A549 (cell line): ENCODE data around the gene ACACA.

Source experiments
- CHD2 ChIP-seq: fragments of 150-350 bp; IDR thresholded peaks from 2 replicates; pipeline ENCODE4 v1.6.1; 2014; ENCODE audit warnings: low read length; ENCODE audit not compliant: partially characterized antibody
- CHD4 ChIP-seq: fragments of 200-600 bp; sonication (generic); IDR thresholded peaks from 2 replicates; pipeline ENCODE4 v1.6.1; 2016; ENCODE audit warnings: antibody characterized with exemption, mild to moderate bottlenecking, borderline replicate concordance
- CTCF ChIP-seq: fragments of >200 bp; sonication (Bioruptor Twin); formaldehyde crosslinking; IDR thresholded peaks from 3 replicates; pipeline ENCODE4 v1.5.1; 2016
- ELK1 ChIP-seq: fragments of 150-350 bp; IDR thresholded peaks from 2 replicates; pipeline ENCODE4 v1.6.1; 2014; ENCODE audit warnings: low read depth, mild to moderate bottlenecking, low read length
- EP300 ChIP-seq, 2 experiments: fragments of >200 bp; sonication (Bioruptor Twin); formaldehyde crosslinking; IDR thresholded peaks; 2 replicates in 1 of 2; 3 replicates in 1 of 2; pipeline ENCODE4 v1.6.1; 2016 to 2017
- FOSL2 ChIP-seq, 2 experiments: fragments of 450-650 bp in 1 of 2; fragments of >200 bp in 1 of 2; sonication (Bioruptor Twin) in 1 of 2; formaldehyde crosslinking; IDR thresholded peaks; 2 replicates each; pipeline versions ENCODE4 v1.5.0 to v1.6.1; 2016 to 2020; ENCODE audit warnings: mild to moderate bottlenecking in 1 of 2, moderate library complexity in 1 of 2
- HEYL ChIP-seq: fragments of 250-450 bp; sonication (Bioruptor Pico); IDR thresholded peaks from 2 replicates; pipeline ENCODE4 v1.8.0; 2021; ENCODE audit warnings: mild to moderate bottlenecking, moderate library complexity
- HMGXB4 ChIP-seq: fragments of 250-450 bp; sonication (Bioruptor Pico); IDR thresholded peaks from 2 replicates; pipeline ENCODE4 v1.5.0; 2021; ENCODE audit warnings: mild to moderate bottlenecking, moderate library complexity, borderline replicate concordance
- MAZ ChIP-seq: fragments of 150-350 bp; IDR thresholded peaks from 2 replicates; pipeline ENCODE4 v1.6.1; 2014; ENCODE audit warnings: antibody characterized with exemption, low read depth, low read length, borderline replicate concordance
- MYC ChIP-seq: IDR thresholded peaks from 2 replicates; pipeline ENCODE4 v1.6.1; 2012; ENCODE audit warnings: mild to moderate bottlenecking, inconsistent platforms, low read length, improper control_type of control experiment, borderline replicate concordance
- POLR2A ChIP-seq: IDR thresholded peaks from 2 replicates; pipeline ENCODE4 v1.6.1; 2012; ENCODE audit warnings: mild to moderate bottlenecking, low read length
- RFX5 ChIP-seq: fragments of 450-650 bp; IDR thresholded peaks from 2 replicates; pipeline ENCODE4 v1.7.1; 2014; ENCODE audit warnings: antibody characterized with exemption, mild to moderate bottlenecking, moderate library complexity
- ZC3H11A ChIP-seq: fragments of 450-650 bp; IDR thresholded peaks from 2 replicates; pipeline ENCODE4 v1.6.1; 2014; ENCODE audit warnings: antibody characterized with exemption, mild to moderate bottlenecking

- no peak for TF ChIP-seq CTCF
- TF ChIP-seq ELK1 = no peak
- TF ChIP-seq FOSL2 (IDR thresholded peaks at IDR 0.05) = no peak
- no peak for TF ChIP-seq FOSL2 (CRISPR knock-in tag; IDR thresholded peaks at IDR 0.05)
- no peak for TF ChIP-seq MAZ
- no peak for TF ChIP-seq HMGXB4 (CRISPR knock-in tag)
- TF ChIP-seq EP300 (IDR thresholded peaks at IDR 0.05) = no peak
- TF ChIP-seq RFX5 = no peak
- no peak for TF ChIP-seq HEYL
- no peak for TF ChIP-seq POLR2A
- TF ChIP-seq MYC = no peak
- no peak for TF ChIP-seq ZC3H11A
- no peak for TF ChIP-seq CHD4
- TF ChIP-seq CHD2 = no peak
Observed at GRCh38 chr17:37432671-37433070, 26.0 kb upstream of the ACACA start.
